LNCAP (cell line): Measurements from ENCODE around the gene EGFLAM.

Experiments used
- TF ChIP-seq, protein P1 (sequence below): fragments of 450-650 bp; IDR thresholded peaks from 2 replicates; pipeline ENCODE4 v1.5.1; 2017; ENCODE audit warnings: mild to moderate bottlenecking

The EGFLAM gene

DNA sequence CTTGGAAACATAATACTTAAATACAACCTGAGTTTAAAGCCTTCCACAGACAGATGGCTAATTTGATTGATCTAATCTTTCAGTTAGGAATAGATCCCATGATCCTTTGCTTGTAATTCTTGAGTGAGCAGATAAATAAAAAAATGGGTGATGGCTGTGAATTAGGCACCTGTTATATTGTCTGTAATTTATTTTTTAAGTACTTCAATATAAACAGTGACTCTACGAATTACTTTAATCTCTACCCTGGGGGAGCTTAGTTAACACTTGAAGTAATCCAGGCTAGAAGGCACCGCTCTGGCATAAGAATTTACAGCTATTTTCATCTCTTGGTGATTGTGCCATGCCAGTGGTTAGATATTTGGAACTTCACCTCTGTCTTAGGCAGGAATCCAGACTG is 9.0 kb downstream of the EGFLAM start:
- TF ChIP-seq, protein P1, sequence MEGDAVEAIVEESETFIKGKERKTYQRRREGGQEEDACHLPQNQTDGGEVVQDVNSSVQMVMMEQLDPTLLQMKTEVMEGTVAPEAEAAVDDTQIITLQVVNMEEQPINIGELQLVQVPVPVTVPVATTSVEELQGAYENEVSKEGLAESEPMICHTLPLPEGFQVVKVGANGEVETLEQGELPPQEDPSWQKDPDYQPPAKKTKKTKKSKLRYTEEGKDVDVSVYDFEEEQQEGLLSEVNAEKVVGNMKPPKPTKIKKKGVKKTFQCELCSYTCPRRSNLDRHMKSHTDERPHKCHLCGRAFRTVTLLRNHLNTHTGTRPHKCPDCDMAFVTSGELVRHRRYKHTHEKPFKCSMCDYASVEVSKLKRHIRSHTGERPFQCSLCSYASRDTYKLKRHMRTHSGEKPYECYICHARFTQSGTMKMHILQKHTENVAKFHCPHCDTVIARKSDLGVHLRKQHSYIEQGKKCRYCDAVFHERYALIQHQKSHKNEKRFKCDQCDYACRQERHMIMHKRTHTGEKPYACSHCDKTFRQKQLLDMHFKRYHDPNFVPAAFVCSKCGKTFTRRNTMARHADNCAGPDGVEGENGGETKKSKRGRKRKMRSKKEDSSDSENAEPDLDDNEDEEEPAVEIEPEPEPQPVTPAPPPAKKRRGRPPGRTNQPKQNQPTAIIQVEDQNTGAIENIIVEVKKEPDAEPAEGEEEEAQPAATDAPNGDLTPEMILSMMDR, result no peak

DNA sequence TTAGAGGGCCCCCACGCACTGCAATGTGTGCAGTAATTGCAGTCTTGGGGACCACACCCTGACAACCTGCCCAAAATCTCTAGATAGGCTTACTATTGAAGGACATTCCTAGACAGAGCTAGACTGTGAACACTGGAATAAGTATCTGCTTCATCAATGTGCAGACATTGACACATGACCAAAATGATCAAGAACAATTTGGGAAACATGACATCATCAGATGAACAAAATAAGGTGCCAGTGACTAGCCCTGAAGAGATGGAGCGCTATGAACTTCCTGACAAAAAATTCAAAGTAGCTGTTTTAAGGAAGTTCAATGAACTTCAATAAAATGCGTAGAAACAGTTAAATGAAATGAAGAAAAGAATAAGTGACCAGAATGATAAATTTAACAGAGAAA is 15.3 kb downstream of the EGFLAM start:
- TF ChIP-seq, protein P1, result no peak

DNA sequence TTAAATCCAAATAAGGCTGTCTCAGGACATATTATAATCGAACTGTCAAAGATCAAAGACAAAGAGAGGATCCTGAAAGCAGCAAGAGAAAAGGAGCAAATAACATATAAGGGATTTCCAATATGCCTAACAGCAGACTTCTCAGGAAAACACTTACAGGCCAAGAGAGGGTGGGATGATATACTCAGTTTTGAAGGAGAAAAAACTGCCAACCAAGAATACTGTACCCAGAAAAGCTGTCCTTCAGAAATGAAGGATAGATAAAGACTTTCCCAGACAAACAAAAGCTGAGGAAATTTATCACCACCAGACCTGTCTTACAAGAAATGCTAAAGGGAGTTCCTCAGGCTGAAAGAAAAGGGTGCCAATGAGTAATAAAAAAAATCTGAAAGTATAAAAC is 16.0 kb downstream of the EGFLAM start:
- TF ChIP-seq, protein P1, result no peak

DNA sequence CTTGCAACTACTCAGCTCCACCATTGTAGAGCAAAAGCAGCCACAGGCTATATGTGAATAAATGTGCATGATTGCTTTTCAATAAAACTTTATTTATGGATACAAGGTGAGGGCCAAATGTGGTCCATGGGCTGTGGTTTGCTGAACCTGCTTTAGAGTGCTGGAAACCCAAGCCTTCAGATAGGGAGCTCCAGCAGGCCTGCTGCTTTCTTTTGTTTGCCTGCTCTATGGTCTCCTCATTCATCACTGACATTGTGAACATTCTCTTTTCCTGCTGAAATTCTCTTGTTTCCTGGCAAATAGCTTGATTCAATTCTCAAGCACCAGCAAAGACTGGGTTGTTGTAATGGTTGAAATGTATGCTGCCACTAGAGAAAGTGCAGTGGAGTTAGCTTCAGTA is 26.0 kb downstream of the EGFLAM start:
- TF ChIP-seq, protein P1, result no peak

DNA sequence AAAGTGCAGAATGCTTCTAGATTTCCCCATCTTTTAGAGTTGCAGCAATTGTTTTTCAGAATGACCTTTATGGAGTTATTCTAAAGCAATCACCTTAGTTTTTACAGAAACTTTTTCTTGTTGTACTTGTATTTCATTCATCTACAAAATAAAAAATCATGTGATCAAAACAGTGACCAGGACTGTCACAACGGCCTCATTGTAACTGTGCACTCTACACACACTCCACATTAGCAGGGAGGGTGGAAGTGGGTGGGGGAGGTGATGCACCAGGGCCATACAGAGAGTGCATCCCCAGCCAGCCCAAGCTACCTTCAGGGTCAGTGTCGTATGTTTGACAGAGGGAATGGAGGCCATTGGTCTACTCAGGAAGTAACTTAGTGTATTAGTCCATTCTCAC is 26.9 kb downstream of the EGFLAM start:
- TF ChIP-seq, protein P1, result no peak

DNA sequence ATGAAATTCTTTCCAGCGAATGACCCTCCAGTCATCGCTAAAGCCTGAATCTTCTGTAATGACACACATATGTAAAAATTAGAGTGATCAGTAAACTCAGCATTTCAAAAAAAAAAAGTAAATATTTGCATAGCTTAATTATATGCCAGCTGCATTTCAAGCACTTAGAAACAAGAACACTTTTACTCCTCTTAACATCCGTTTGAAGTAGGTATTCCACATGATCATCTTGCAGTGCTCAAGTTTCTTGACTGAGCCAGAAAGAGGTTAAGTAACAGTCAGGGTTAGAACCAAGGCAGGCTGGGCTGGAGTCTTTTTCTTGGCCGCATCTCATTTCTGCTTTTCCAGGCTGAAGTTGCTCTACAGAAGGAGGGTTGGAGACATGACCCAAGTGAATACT is 27.6 kb downstream of the EGFLAM start:
- TF ChIP-seq, protein P1, result no peak

DNA sequence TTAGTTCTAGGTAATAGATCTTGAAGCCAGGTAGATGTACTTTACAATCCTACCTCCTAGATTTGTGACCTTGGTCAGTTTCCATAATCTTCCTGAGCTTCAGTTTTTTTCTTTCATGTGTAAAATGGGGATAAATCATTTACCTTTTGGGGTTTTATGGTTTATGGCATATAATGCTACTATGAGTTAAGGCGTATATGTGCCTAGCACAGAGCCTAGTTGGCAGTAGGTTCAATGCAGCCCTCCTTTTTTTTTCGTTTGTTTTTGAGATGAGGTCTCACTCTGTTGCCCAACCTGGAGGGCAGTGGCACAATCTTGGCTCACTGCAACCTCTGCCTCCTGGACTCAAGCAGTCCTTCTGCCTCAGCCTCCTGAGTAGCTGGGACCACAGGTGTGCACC is 28.8 kb downstream of the EGFLAM start:
- TF ChIP-seq, protein P1, result no peak

DNA sequence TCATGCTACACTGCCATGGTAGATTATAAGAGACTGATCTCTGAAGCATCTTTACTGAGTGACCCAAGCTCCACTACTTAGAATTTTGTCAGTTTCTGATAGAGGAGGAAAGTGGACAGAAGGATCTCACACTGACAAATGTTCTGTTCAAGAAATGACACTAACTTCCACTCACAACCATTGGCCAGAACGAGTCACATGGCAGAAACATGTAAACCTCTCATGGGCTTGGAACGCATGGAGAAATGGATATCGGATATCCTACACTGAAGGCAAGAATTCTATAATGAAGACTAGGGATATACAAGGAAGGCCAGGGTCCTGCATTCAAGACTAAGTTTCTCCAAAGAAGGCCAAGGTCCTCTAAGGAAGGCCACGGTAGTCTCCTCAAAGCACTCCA is 31.1 kb downstream of the EGFLAM start:
- TF ChIP-seq, protein P1, result no peak
